K562 (cell line): ENCODE results near the gene INO80E. TPM values are rescaled to one million over a fixed set of nuclear protein-coding genes. Genes with fewer than 3 reads are reported as not detected.

ENCODE experiments used
- ATAC-seq: fragments of 200-7000 bp; cut with Tn5 transposase; 3 replicates; pipeline ENCODE4 v1.9.1; 2020; ENCODE audit warnings: moderate library complexity
- BruUV-seq: library from RNA; stranded (reverse); fragments of 400-500 nt; replicated peaks from 2 replicates; lab custom pipeline; 2021; lab: Mats Ljungman, UMichigan
- CTCF ChIA-PET: fragments of 300-600 bp; formaldehyde crosslinking; extraction: SDS; loops from one replicate; lab custom pipeline; 2021; ENCODE audit warnings: low intra/inter-chr PET ratio; lab: Yijun Ruan, JAX
- POLR2A ChIA-PET: fragments of 300-600, 350-650 bp; sonication (Branson Sonifier 250); formaldehyde crosslinking; extraction: SDS; loops from one replicate; lab custom pipeline; 2021; ENCODE audit warnings: antibody characterized with exemption, inconsistent platforms; lab: Yijun Ruan, JAX
- DNase-seq, 4 experiments: peaks; one replicate each; pipeline versions ENCODE4 v3.0.0 to v3.0.0-alpha.2; 2011 to 2018; ENCODE audit warnings: low spot score in 3 of 4, mixed read lengths in 3 of 4; ENCODE audit errors: extremely low read depth in 1 of 4
- FAIRE-seq: peaks from 2 replicates; lab custom pipeline; 2011; peaks lifted over from hg19 to GRCh38; lab: Jason Lieb, UNC
- H2AFZ ChIP-seq: 2 replicates; pipeline ENCODE4 v1.6.0; 2011; ENCODE audit warnings: low read depth, low read length, control low read depth, inconsistent platforms
- H3K27ac ChIP-seq: fragments of 200-600 bp; 3 replicates; pipeline ENCODE4 v1.8.0; 2011; ENCODE audit warnings: low read depth, mild to moderate bottlenecking, control low read depth, inconsistent platforms, low read length, moderate library complexity, mixed read lengths; ENCODE audit errors: extremely low read depth
- H3K27me3 ChIP-seq, 2 experiments: fragments of 300-600 bp in 1 of 2; 2 replicates in 1 of 2; 3 replicates in 1 of 2; pipeline versions ENCODE4 v1.6.0 to v1.8.0; 2011; ENCODE audit warnings: inconsistent platforms in 2 of 2, low read length in 2 of 2, mild to moderate bottlenecking in 1 of 2, mixed read lengths in 1 of 2, moderate library complexity in 1 of 2; ENCODE audit not compliant: control insufficient read depth in 2 of 2, insufficient read depth in 2 of 2
- H3K36me3 ChIP-seq: fragments of 300-600 bp; 3 replicates; pipeline ENCODE4 v1.8.0; 2011; ENCODE audit warnings: mild to moderate bottlenecking, low read length, inconsistent platforms; ENCODE audit not compliant: control insufficient read depth, insufficient read depth
- H3K4me1 ChIP-seq, 2 experiments: fragments of 200-600 bp in 1 of 2; replicated peaks in 1 of 2; 2 replicates in 1 of 2; 3 replicates in 1 of 2; pipeline versions ENCODE4 v1.5.1 to v1.8.0; 2011; ENCODE audit warnings: inconsistent platforms in 2 of 2, low read length in 2 of 2, mild to moderate bottlenecking in 1 of 2, mixed read lengths in 1 of 2, moderate library complexity in 1 of 2; ENCODE audit not compliant: control insufficient read depth in 2 of 2, insufficient read depth in 2 of 2
- H3K4me2 ChIP-seq: 2 replicates; pipeline ENCODE4 v1.6.1; 2011; ENCODE audit warnings: low read length, control low read depth, inconsistent platforms, mixed read lengths; ENCODE audit not compliant: insufficient read depth
- H3K4me3 ChIP-seq: fragments of 200-600 bp; sonication (generic), shearing (Covaris generic); 2 replicates; pipeline ENCODE4 v1.5.1; 2016; ENCODE audit warnings: control low read depth, inconsistent platforms
- H3K79me2 ChIP-seq: fragments of 200-600 bp; 3 replicates; pipeline ENCODE4 v1.8.0; 2011; ENCODE audit warnings: low read length, inconsistent platforms; ENCODE audit not compliant: control insufficient read depth, insufficient read depth
- H3K9ac ChIP-seq, 2 experiments: 2 replicates each; pipeline versions ENCODE4 v1.6.0 to v1.6.1; 2011; ENCODE audit warnings: low read depth in 2 of 2, low read length in 2 of 2, control low read depth in 1 of 2, inconsistent platforms in 1 of 2, mild to moderate bottlenecking in 1 of 2, mixed read lengths in 1 of 2; ENCODE audit not compliant: insufficient read depth in 1 of 2
- H3K9me1 ChIP-seq: one replicate; pipeline ENCODE4 v1.6.0; 2011; ENCODE audit warnings: inconsistent platforms, mild to moderate bottlenecking, low read length, moderate library complexity; ENCODE audit not compliant: control insufficient read depth, insufficient read depth
- H3K9me3 ChIP-seq: replicated peaks from 2 replicates; pipeline ENCODE4 v1.5.1; 2011; ENCODE audit warnings: low read depth, low read length, inconsistent platforms; ENCODE audit not compliant: control insufficient read depth, insufficient read depth
- H4K20me1 ChIP-seq: replicated peaks from 2 replicates; pipeline ENCODE4 v1.6.1; 2011; ENCODE audit warnings: low read length, inconsistent platforms, mixed read lengths; ENCODE audit not compliant: control insufficient read depth, insufficient read depth
- ARHGAP35 ChIP-seq: fragments of 450-650 bp; IDR thresholded peaks from 2 replicates; pipeline ENCODE4 v1.6.1; 2018; ENCODE audit not compliant: partially characterized antibody
- CREB1 ChIP-seq, 2 experiments: sonication (generic) in 1 of 2; formaldehyde crosslinking in 1 of 2; IDR thresholded peaks; 2 replicates each; pipeline versions ENCODE4 v1.6.1 to v1.8.0; 2012 to 2022; ENCODE audit warnings: inconsistent platforms in 1 of 2, mild to moderate bottlenecking in 1 of 2, missing genetic modification reagents in 1 of 2, moderate library complexity in 1 of 2
- GTF3C2 ChIP-seq: IDR thresholded peaks from 3 replicates; pipeline ENCODE4 v1.6.1; 2011; ENCODE audit warnings: borderline replicate concordance, mild to moderate bottlenecking, moderate library complexity; ENCODE audit not compliant: insufficient read length; ENCODE audit errors: extremely low read depth
- HNRNPUL1 ChIP-seq: fragments of 200-400 bp; formaldehyde crosslinking; IDR thresholded peaks from 2 replicates; pipeline ENCODE4 v1.6.1; 2017; ENCODE audit warnings: low read length
- KAT8 ChIP-seq: fragments of 450-650 bp; IDR thresholded peaks from 2 replicates; pipeline ENCODE4 v1.6.1; 2016; ENCODE audit warnings: low read depth, mild to moderate bottlenecking
- MTA1 ChIP-seq: fragments of 450-650 bp; IDR thresholded peaks from 2 replicates; pipeline ENCODE4 v1.6.1; 2017; ENCODE audit warnings: borderline replicate concordance
- MYBL2 ChIP-seq, 2 experiments: fragments of 450-650 bp in 1 of 2; sonication (generic) in 1 of 2; formaldehyde crosslinking in 1 of 2; IDR thresholded peaks; 2 replicates each; pipeline versions ENCODE4 v1.6.1 to v1.8.1; 2017 to 2022; ENCODE audit warnings: borderline replicate concordance in 1 of 2, inconsistent platforms in 1 of 2, low read depth in 1 of 2, mild to moderate bottlenecking in 1 of 2, missing genetic modification reagents in 1 of 2, moderate library complexity in 1 of 2
- NCOA2 ChIP-seq, 2 experiments: fragments of 450-650 bp; IDR thresholded peaks; 2 replicates each; pipeline ENCODE4 v1.6.1; 2018; ENCODE audit warnings: mild to moderate bottlenecking in 2 of 2, moderate library complexity in 1 of 2; ENCODE audit not compliant: partially characterized antibody in 2 of 2
- NCOA4 ChIP-seq: fragments of 450-650 bp; IDR thresholded peaks from 2 replicates; pipeline ENCODE4 v1.6.1; 2018; ENCODE audit warnings: mild to moderate bottlenecking; ENCODE audit not compliant: partially characterized antibody
- NONO ChIP-seq, 2 experiments: fragments of 200-400 bp in 1 of 2; fragments of 450-650 bp in 1 of 2; formaldehyde crosslinking in 1 of 2; IDR thresholded peaks; 2 replicates each; pipeline ENCODE4 v1.6.1; 2017; ENCODE audit warnings: low read depth in 2 of 2, mild to moderate bottlenecking in 2 of 2, moderate library complexity in 2 of 2, low read length in 1 of 2
- NR2C2 ChIP-seq, 2 experiments: fragments of 200-800 bp in 1 of 2; sonication (Bioruptor generic) in 1 of 2; sonication (generic) in 1 of 2; formaldehyde crosslinking in 1 of 2; IDR thresholded peaks; 2 replicates each; pipeline versions ENCODE4 v1.6.1 to v1.8.0; 2016 to 2022; ENCODE audit warnings: mild to moderate bottlenecking in 1 of 2, missing compliant biosample characterization in 1 of 2, missing genetic modification characterization in 1 of 2, missing genetic modification reagents in 1 of 2
- POLR3A ChIP-seq: IDR thresholded peaks from 2 replicates; pipeline ENCODE4 v1.6.1; 2011; ENCODE audit warnings: borderline replicate concordance, mild to moderate bottlenecking, moderate library complexity; ENCODE audit not compliant: insufficient read length, insufficient read depth; ENCODE audit errors: extremely low read depth
- SAP30 ChIP-seq: fragments of 200-600 bp; sonication (generic); IDR thresholded peaks from 2 replicates; pipeline ENCODE4 v1.6.1; 2012; ENCODE audit warnings: borderline replicate concordance, low read depth, mild to moderate bottlenecking, moderate library complexity, low read length, control low read depth, inconsistent platforms; ENCODE audit not compliant: insufficient read depth, poor library complexity, severe bottlenecking
- SMARCE1 ChIP-seq: fragments of 450-650 bp; IDR thresholded peaks from 2 replicates; pipeline ENCODE4 v1.7.1; 2016; ENCODE audit warnings: mild to moderate bottlenecking
- ZNF124 ChIP-seq: sonication (generic); formaldehyde crosslinking; IDR thresholded peaks from 2 replicates; pipeline ENCODE4 v1.8.1; 2022; ENCODE audit warnings: missing genetic modification reagents
- ZNF444 ChIP-seq: fragments of 250-450 bp; sonication (Bioruptor Pico); IDR thresholded peaks from 2 replicates; pipeline ENCODE4 v1.4.0; 2020; ENCODE audit warnings: mild to moderate bottlenecking, moderate library complexity
- WGBS: fragments of 100-300 bp; shearing (Covaris generic); methylation state at CpG from one replicate; pipeline ENCODE4 v1.1.6; 2016; ENCODE audit warnings: low coverage, mixed read lengths; ENCODE audit not compliant: insufficient coverage; ENCODE audit errors: missing lambda C conversion rate; 5-methylcytosine and 5-hydroxymethylcytosine counted together
- in situ Hi-C: fragments of 300-500 bp; cut with MboI; formaldehyde crosslinking; loops from 4 replicates; pipeline ENCODE4 v1.15.0; 2018; ENCODE audit warnings: inconsistent platforms, mixed read lengths
- intact Hi-C: fragments of 100-400 bp; cut with micrococcal nuclease; formaldehyde crosslinking; loops from 2 replicates; pipeline ENCODE4 v1.14.2; 2022
- polyA plus RNA-seq, 8 experiments: library from polyadenylated mRNA; depleted of rRNA in 4 of 8; stranded (reverse) in 5 of 8; unstranded in 3 of 8; fragments of >200 nt; fragmentation: Nextera tagmentation in 2 of 8; fragmentation: Illumina TruSeq in 1 of 8; extraction: Ambion mirVana in 2 of 8; extraction: Trizol in 1 of 8; gene quantifications; 2 replicates each; pipeline versions ENCODE4 v1.2.1 to v1.2.3, GENCODE V29; 2011 to 2014; ENCODE audit warnings: inconsistent platforms in 1 of 8, missing spikeins in 1 of 8
- total RNA-seq, 7 experiments: library from RNA; depleted of rRNA in 6 of 7; stranded (reverse); fragments of >200 nt in 6 of 7; fragmentation: Illumina TruSeq in 2 of 7; extraction: Trizol in 2 of 7; gene quantifications; 2 replicates each; pipeline versions ENCODE4 v1.2.1 to v1.2.3, GENCODE V29; 2011 to 2021; ENCODE audit warnings: low replicate concordance in 1 of 7

The INO80E gene
- total and polyA plus RNA-seq, 9 of the 15 experiments (the other 6 are each of a cell fraction or from before 2014, with no cell fraction given): 0.31 to 102 (median 49.3) TPM

- no peak for TF ChIP-seq MYBL2 (IDR thresholded peaks at IDR 0.05; ENCODE audit: low read depth)
- TF ChIP-seq MYBL2 (CRISPR knock-in tag; IDR thresholded peaks at IDR 0.05; ENCODE audit: borderline replicate concordance): no peak
- TF ChIP-seq SAP30: no peak
Measured at GRCh38 chr16:30030841-30031413, 34.9 kb downstream of the INO80E start, which contains the start of gene TLCD3B (continued).

GRCh38 chr16:30031477-30031918 lies 35.5 kb downstream of the INO80E start:
- in situ Hi-C loops (no loop called here), intact Hi-C loops (no loop called here)
- H3K27ac ChIP-seq: no peak overlapping the region
- H3K4me2 ChIP-seq: no peak overlapping the region
- H3K4me3 ChIP-seq: no peak overlapping the region
- BruUV-seq: no TSS peak
- 11% methylated on average over 11 of the region's 11 CpGs for WGBS
- peaks cover 0 to 28% of the 10 kb centered on the region in 2 experiments; a peak in 2 of 5 replicates for H3K4me1 ChIP-seq
- no peaks in the 10 kb centered on the region for H3K9me3 ChIP-seq
- FAIRE-seq (no peak), ATAC-seq (no peak), DNase-seq (no peak)
- H3K79me2 ChIP-seq: no peaks in the 10 kb centered on the region
- H3K36me3 ChIP-seq: no peaks in the 10 kb centered on the region
- peaks cover 4% of the 10 kb centered on the region for H3K9me1 ChIP-seq
- CTCF ChIA-PET: interaction anchor here (0.6 kb wide), 1 partner anchor 1185 kb away, joined by 3 read pairs; the partner anchor contains the start of gene TUFM
- H2AFZ ChIP-seq: no peak overlapping the region
- H3K27me3 ChIP-seq: peaks cover 19 to 66% of the 10 kb centered on the region in 2 experiments; a peak in 4 of 5 replicates
- H4K20me1 ChIP-seq: peaks cover 13% of the 10 kb centered on the region; the same call in 1 of the 2 replicates
- POLR2A ChIA-PET: no interaction called here
- no peak overlapping the region for H3K9ac ChIP-seq
- TF ChIP-seq ZNF444 (CRISPR knock-in tag): no peak
- no peak for TF ChIP-seq GTF3C2
- TF ChIP-seq HNRNPUL1: no peak
- TF ChIP-seq NR2C2 (CRISPR knock-in tag; IDR thresholded peaks at IDR 0.05): no peak
- no peak for TF ChIP-seq NR2C2 (tag; IDR thresholded peaks at IDR 0.05)
- no peak for TF ChIP-seq ZNF124
- TF ChIP-seq NONO (IDR thresholded peaks at IDR 0.05; ENCODE audit: low read depth in 2 of 2, low read length in 1 of 2): no peak
- no peak for TF ChIP-seq NCOA2 (IDR thresholded peaks at IDR 0.05; ENCODE audit: partially characterized antibody in 2 of 2)
- TF ChIP-seq MTA1: no peak
- no peak for TF ChIP-seq SMARCE1
- no peak for TF ChIP-seq POLR3A
- no peak for TF ChIP-seq NCOA4
- TF ChIP-seq ARHGAP35: no peak
- no peak for TF ChIP-seq CREB1 (IDR thresholded peaks at IDR 0.05)
- TF ChIP-seq CREB1 (CRISPR knock-in tag; IDR thresholded peaks at IDR 0.05): no peak
- no peak for TF ChIP-seq KAT8
